Mesothelial cell of epicardium (in vitro differentiated cells): ENCODE results near the gene AMZ2. TPM values are rescaled to one million over a fixed set of nuclear protein-coding genes. Genes with fewer than 3 reads are reported as not detected.

Experiments used
- DNase-seq, 2 experiments: peaks; one replicate each; pipeline ENCODE4 v3.0.0; 2021; ENCODE audit warnings: low spot score in 2 of 2; ENCODE audit not compliant: unreplicated experiment in 2 of 2
- H3K27ac Mint-ChIP-seq: 2 replicates; pipeline ENCODE4 v1.8.0; 2021; ENCODE audit warnings: mixed read lengths
- H3K27me3 Mint-ChIP-seq: 2 replicates; pipeline ENCODE4 v1.8.0; 2021; ENCODE audit warnings: low read depth, mixed read lengths
- H3K36me3 Mint-ChIP-seq: 2 replicates; pipeline ENCODE4 v1.8.0; 2021; ENCODE audit warnings: mixed read lengths
- H3K4me1 Mint-ChIP-seq: 2 replicates; pipeline ENCODE4 v1.8.0; 2021; ENCODE audit warnings: mixed read lengths
- H3K4me3 Mint-ChIP-seq: 2 replicates; pipeline ENCODE4 v1.8.0; 2021; ENCODE audit warnings: mild to moderate bottlenecking, moderate library complexity, mixed read lengths
- H3K9me3 Mint-ChIP-seq: 2 replicates; pipeline ENCODE4 v1.8.0; 2021; ENCODE audit warnings: mixed read lengths
- total RNA-seq: library from RNA; stranded (reverse); gene quantifications from 3 replicates; pipeline ENCODE4 v1.2.1, GENCODE V29; 2021
- TF ChIP-seq, protein P1 (sequence below): fragments of 200-600 bp; sonication (generic); IDR thresholded peaks from one replicate; pipeline ENCODE4 v1.5.0; 2021; ENCODE audit warnings: antibody characterized with exemption; ENCODE audit not compliant: unreplicated experiment

Gene AMZ2
- total RNA-seq, 1 donor from 2014 or later: 63.2 TPM

DNA sequence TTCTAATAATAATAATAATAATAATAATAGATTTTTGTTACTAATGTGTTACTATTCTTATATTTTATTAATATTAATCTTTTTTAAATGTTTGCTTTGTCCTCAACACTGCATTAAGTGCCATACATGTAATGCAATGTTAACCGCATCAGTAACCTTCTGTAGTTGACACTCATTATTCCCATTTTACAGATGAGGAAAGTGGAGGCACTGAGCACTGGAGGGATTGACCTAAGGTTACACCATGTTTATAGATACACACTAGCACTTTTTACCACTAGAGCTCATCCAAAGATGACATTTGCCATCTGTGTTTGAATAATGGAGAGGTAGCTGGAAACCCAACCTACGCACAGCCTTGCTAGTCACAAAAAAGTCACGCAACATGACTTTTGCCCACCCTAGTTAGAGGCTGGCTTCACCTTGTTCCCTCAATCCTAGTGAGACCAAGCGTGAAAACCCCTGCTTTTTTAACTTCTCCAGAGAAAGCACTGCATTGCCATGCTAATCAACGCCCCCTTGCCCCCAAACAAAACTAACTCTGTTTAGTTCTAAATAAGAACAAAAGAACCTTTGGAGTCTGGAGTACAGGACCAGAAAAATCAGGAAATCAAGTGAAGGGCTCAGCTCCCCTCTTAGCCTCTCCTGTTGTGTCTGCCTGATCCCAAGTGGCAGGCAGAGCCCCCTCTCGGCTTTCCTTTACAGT is 45.8 kb downstream of the AMZ2 start:
- Mint-ChIP-seq H3K27ac (no peak overlapping the region), H3K36me3 (no peaks in the 10 kb centered on the region), H3K4me1 (peaks cover 14% of the 10 kb centered on the region), H3K9me3 (no peaks in the 10 kb centered on the region), H3K4me3 (no peak overlapping the region), H3K27me3 (peaks cover 43% of the 10 kb centered on the region)
- TF ChIP-seq, protein P1, sequence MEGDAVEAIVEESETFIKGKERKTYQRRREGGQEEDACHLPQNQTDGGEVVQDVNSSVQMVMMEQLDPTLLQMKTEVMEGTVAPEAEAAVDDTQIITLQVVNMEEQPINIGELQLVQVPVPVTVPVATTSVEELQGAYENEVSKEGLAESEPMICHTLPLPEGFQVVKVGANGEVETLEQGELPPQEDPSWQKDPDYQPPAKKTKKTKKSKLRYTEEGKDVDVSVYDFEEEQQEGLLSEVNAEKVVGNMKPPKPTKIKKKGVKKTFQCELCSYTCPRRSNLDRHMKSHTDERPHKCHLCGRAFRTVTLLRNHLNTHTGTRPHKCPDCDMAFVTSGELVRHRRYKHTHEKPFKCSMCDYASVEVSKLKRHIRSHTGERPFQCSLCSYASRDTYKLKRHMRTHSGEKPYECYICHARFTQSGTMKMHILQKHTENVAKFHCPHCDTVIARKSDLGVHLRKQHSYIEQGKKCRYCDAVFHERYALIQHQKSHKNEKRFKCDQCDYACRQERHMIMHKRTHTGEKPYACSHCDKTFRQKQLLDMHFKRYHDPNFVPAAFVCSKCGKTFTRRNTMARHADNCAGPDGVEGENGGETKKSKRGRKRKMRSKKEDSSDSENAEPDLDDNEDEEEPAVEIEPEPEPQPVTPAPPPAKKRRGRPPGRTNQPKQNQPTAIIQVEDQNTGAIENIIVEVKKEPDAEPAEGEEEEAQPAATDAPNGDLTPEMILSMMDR: no peak
- DNase-seq: no peak

DNA sequence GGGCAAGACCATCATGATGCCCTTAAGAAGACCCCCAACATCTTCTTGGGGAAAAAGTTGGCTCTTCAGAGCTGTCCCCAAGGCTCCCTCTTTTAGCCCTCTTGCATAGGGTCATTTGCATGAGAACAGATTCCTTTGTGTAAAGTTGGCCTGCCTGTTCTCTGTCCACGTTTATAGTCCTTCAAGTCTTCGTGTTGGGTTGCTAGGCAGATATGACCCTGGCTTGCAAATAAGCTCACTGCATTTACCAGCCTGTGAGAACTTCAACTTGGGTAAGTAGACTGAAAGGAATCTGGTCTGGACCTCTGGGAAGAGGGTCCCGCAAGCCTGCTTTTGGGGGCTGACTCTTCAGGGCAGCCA is 46.3 kb downstream of the AMZ2 start:
- H3K27me3 Mint-ChIP-seq: peaks cover 38% of the 10 kb centered on the region
- H3K27ac Mint-ChIP-seq: no peak overlapping the region
- peaks cover 14% of the 10 kb centered on the region for H3K4me1 Mint-ChIP-seq
- DNase-seq: no peak
- H3K4me3 Mint-ChIP-seq: no peak overlapping the region
- H3K9me3 Mint-ChIP-seq: no peaks in the 10 kb centered on the region
- TF ChIP-seq, protein P1: no peak
- H3K36me3 Mint-ChIP-seq: no peaks in the 10 kb centered on the region

DNA sequence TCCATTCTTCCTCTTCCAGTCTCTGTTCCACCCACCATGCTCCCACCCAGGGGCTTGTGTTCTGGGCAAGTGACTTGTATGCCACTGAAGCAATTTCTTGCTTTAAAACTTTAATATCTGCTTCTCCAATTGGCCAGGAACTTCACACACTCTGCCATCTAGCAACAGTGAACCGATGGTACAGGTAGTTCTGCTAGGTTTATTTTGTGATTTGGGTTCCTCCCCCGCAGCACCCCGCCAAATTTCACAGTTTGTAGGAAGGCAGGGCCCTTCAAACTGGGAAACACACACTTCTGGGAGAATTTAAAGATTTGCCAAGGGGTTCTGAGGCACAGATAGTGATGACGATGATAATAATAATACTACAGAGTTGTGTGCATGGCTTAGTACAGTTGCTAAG is 46.8 kb downstream of the AMZ2 start:
- peaks cover 14% of the 10 kb centered on the region for H3K4me1 Mint-ChIP-seq
- no peak for DNase-seq
- TF ChIP-seq, protein P1: no peak
- no peak overlapping the region for H3K4me3 Mint-ChIP-seq
- no peaks in the 10 kb centered on the region for H3K9me3 Mint-ChIP-seq
- H3K27ac Mint-ChIP-seq: no peak overlapping the region
- H3K27me3 Mint-ChIP-seq: peaks cover 35% of the 10 kb centered on the region
- H3K36me3 Mint-ChIP-seq: no peaks in the 10 kb centered on the region

DNA sequence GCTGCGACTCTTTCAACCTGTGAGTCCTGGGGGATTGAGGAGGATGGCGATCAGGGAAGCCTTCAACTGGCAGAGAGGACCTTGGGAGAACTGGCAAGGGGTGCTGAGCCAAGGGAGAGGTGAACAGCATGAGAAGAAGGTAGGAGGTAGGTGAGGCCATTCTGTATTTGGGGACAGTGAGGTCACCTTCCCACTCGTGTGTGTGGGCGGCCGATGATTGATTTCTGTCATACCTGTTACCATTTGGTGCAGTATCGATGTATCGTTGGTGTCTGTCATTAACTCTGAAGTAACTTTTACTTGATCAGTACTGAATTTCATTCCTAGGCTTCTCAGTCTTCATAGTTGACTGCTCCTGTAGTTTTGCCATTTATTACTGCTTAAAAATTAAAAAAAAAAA is 47.2 kb downstream of the AMZ2 start:
- peaks cover 12% of the 10 kb centered on the region for H3K4me1 Mint-ChIP-seq
- peaks cover 30% of the 10 kb centered on the region for H3K27me3 Mint-ChIP-seq
- H3K9me3 Mint-ChIP-seq: no peaks in the 10 kb centered on the region
- TF ChIP-seq, protein P1: no peak
- H3K27ac Mint-ChIP-seq: no peak overlapping the region
- no peak for DNase-seq
- no peak overlapping the region for H3K4me3 Mint-ChIP-seq
- no peaks in the 10 kb centered on the region for H3K36me3 Mint-ChIP-seq

DNA sequence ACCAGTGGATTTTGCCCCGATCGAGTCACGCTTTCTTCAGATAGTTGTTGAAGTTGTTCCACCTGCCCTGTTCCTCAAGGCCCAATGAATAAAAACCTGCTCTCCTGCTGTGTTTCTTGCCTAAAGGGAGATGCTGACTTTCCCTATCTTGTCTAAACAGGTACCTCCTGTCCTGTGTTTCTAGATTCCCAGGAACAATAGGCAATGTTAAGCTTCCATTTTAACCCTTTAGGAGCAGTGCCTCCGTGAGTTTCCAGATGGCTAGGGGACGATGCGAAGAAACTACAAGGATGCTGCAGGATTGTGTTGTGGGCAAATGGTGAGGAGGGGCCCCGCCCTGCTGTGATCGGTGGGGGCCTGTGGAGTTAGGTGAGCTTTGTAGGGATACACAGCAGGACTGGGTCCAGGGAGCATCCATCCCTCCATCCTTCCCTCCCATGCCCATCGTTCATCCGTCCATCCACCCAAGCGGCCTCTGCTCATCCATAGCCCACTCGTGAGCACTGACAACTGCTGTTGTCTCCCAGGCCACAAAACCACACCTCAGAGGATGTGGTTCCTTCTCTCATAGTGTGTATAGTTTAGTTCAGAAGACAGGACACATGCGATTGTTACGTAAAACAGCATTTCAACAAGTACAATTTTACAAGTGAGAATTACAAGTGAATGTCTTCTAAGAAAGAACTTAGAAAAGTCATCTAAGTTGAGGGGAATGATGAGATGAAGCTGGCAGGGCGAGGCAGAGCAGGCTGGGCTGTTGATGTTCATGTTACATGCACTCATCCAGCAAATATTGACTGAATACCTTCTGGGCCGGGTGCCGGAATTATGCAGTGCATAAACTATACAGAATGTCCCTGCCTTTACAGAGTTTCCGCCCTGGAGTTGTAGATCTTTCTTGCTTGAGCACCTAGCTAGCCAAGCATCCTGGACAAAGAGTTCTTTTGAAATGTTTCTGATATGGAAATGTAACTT is 48.7 kb downstream of the AMZ2 start:
- Mint-ChIP-seq H3K27me3 (peaks cover 22% of the 10 kb centered on the region), H3K9me3 (no peaks in the 10 kb centered on the region), H3K4me1 (peaks cover 6% of the 10 kb centered on the region), H3K36me3 (no peaks in the 10 kb centered on the region), H3K27ac (no peak overlapping the region), H3K4me3 (no peak overlapping the region)
- no peak for DNase-seq
- TF ChIP-seq, protein P1: no peak
